Vagina (tissue), 2 donors: ENCODE data around the gene MAST4.

Experiments used
- POLR2A ChIP-seq, 2 donors: fragments of 450-650 bp; IDR thresholded peaks; one replicate each; pipeline ENCODE4 v1.6.1; 2017; ENCODE audit warnings: antibody characterized with exemption in 2 of 2, mild to moderate bottlenecking in 2 of 2, moderate library complexity in 2 of 2
- TF ChIP-seq, protein P1 (sequence below), 3 experiments: fragments of 450-650 bp in 2 of 3; fragments of 200-600 bp in 1 of 3; sonication (generic) in 1 of 3; IDR thresholded peaks; one replicate each; pipeline ENCODE4 v1.5.1; 2017 to 2019; ENCODE audit warnings: antibody characterized with exemption in 3 of 3, mild to moderate bottlenecking in 2 of 3, moderate library complexity in 2 of 3

DNA sequence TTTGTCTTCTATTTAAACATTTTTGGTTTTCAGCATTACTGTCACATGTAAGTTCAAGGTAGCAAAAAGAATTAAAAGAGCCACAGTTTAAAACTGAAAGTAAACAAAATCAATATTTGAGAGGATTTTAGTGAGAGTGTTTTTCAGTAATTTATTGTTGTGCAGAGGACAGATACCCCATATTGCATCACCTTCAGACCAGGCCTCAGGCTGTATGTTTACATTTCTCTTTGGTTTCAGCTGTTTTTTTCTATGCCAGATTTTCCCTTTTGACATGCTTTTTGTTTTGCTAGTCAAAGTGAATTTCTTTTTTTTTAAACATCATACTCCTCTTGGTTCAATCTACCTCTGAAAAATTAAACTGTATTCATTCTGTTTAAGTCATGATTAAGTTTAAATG lies 47.2 kb downstream of the MAST4 start:
- TF ChIP-seq, protein P1, sequence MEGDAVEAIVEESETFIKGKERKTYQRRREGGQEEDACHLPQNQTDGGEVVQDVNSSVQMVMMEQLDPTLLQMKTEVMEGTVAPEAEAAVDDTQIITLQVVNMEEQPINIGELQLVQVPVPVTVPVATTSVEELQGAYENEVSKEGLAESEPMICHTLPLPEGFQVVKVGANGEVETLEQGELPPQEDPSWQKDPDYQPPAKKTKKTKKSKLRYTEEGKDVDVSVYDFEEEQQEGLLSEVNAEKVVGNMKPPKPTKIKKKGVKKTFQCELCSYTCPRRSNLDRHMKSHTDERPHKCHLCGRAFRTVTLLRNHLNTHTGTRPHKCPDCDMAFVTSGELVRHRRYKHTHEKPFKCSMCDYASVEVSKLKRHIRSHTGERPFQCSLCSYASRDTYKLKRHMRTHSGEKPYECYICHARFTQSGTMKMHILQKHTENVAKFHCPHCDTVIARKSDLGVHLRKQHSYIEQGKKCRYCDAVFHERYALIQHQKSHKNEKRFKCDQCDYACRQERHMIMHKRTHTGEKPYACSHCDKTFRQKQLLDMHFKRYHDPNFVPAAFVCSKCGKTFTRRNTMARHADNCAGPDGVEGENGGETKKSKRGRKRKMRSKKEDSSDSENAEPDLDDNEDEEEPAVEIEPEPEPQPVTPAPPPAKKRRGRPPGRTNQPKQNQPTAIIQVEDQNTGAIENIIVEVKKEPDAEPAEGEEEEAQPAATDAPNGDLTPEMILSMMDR (IDR thresholded peaks at IDR 0.05) = no peak
- no peak for TF ChIP-seq POLR2A (IDR thresholded peaks at IDR 0.05)
